Measurements from ENCODE around the gene MUCL3.

GRCh38 chr6:30917487-30917886 lies 23.3 kb upstream of the MUCL3 start:
- TF ChIP-seq CTCF (IDR thresholded peaks at IDR 0.05; ENCODE audit: low read depth, low read length, poor library complexity, severe bottlenecking) (no peak), EZH2phosphoT487 (IDR thresholded peaks at IDR 0.05; ENCODE audit: borderline replicate concordance, low read length) (no peak)

Data from DOHH2 (cell line).